GM21737 (cell line): ENCODE data around the gene CERS5.
A peak's percentile ranks its signal among the peaks of the same experiment; 100 is the strongest.
"Not testable (repeated sequence)": the region's sequence is repeated elsewhere in the genome, so short reads cannot be mapped to it uniquely, and the experiment has no call there.

Source experiments
- ATAC-seq: cut with Tn5 transposase; IDR thresholded peaks from one replicate; pipeline ENCODE4 v1.9.1; 2021; ENCODE audit warnings: mild to moderate bottlenecking, moderate library complexity; ENCODE audit not compliant: unreplicated experiment

CERS5 gene

GRCh38 chr12:50187084-50187900 lies 20.1 kb upstream of the CERS5 start:
- ATAC-seq = no peak

- ATAC-seq = no peak
Measured at GRCh38 chr12:50186681-50187080, 19.5 kb upstream of the CERS5 start.

- ATAC-seq = no peak
Measured at GRCh38 chr12:50185970-50186663, 18.9 kb upstream of the CERS5 start.

GRCh38 chr12:50185301-50185895 lies 18.2 kb upstream of the CERS5 start:
- ATAC-seq = no peak

GRCh38 chr12:50184261-50184660 lies 17.1 kb upstream of the CERS5 start:
- ATAC-seq = no peak

- ATAC-seq = no peak
Measured at GRCh38 chr12:50182461-50182860, 15.3 kb upstream of the CERS5 start.

GRCh38 chr12:50181691-50182090 lies 14.5 kb upstream of the CERS5 start:
- no peak for ATAC-seq

- ATAC-seq = no peak
Measured at GRCh38 chr12:50175716-50176026, 8.5 kb upstream of the CERS5 start.

GRCh38 chr12:50174971-50175715 lies 8.0 kb upstream of the CERS5 start:
- ATAC-seq = no peak

GRCh38 chr12:50166799-50167048 lies 445 bp downstream of the CERS5 start:
- peak; percentile 37 for ATAC-seq

- no peak for ATAC-seq
Measured at GRCh38 chr12:50164963-50165362, 2.2 kb downstream of the CERS5 start.

GRCh38 chr12:50162230-50162629 lies 4.9 kb downstream of the CERS5 start:
- no peak for ATAC-seq

- no peak for ATAC-seq
Measured at GRCh38 chr12:50160643-50161042, 6.5 kb downstream of the CERS5 start.

GRCh38 chr12:50157259-50157658 lies 9.9 kb downstream of the CERS5 start:
- ATAC-seq = no peak

GRCh38 chr12:50156641-50157040 lies 10.5 kb downstream of the CERS5 start:
- no peak for ATAC-seq

- ATAC-seq = not testable (repeated sequence)
Measured at GRCh38 chr12:50154947-50155346, 12.2 kb downstream of the CERS5 start.

- ATAC-seq = no peak
Measured at GRCh38 chr12:50151047-50151687, 16.0 kb downstream of the CERS5 start.

GRCh38 chr12:50149311-50149710 lies 17.9 kb downstream of the CERS5 start:
- ATAC-seq = no peak

GRCh38 chr12:50148011-50148410 lies 19.2 kb downstream of the CERS5 start:
- not testable (repeated sequence) for ATAC-seq

GRCh38 chr12:50147281-50147680 lies 19.9 kb downstream of the CERS5 start:
- ATAC-seq = no peak

GRCh38 chr12:50145439-50145838 lies 21.7 kb downstream of the CERS5 start:
- no peak for ATAC-seq
